ENCODE measurements around the gene CBX6.

CBX6 gene

DNA sequence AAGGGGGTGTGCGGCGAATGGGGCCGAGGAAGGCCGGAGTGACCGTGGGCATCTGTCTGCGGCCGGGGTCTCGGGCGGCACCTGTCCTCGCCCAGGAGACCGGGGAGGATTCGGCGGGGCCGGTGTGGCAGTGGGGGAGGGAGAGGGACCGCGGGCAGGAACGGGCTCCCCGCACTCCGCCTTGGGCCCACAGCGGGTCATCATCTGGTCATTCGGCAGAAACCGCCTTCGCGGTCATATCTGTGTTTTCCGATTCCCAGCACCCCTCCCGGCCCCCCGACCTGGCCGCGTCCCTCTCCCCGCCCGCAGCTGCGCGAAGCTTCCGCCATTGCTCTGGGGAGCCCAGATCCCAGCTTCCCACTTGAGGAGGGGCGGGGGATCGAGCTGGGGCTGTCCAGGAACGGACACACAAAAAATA, 824 bp upstream of the CBX6 start:
- DNase-seq, result peak; percentile 28

DNA sequence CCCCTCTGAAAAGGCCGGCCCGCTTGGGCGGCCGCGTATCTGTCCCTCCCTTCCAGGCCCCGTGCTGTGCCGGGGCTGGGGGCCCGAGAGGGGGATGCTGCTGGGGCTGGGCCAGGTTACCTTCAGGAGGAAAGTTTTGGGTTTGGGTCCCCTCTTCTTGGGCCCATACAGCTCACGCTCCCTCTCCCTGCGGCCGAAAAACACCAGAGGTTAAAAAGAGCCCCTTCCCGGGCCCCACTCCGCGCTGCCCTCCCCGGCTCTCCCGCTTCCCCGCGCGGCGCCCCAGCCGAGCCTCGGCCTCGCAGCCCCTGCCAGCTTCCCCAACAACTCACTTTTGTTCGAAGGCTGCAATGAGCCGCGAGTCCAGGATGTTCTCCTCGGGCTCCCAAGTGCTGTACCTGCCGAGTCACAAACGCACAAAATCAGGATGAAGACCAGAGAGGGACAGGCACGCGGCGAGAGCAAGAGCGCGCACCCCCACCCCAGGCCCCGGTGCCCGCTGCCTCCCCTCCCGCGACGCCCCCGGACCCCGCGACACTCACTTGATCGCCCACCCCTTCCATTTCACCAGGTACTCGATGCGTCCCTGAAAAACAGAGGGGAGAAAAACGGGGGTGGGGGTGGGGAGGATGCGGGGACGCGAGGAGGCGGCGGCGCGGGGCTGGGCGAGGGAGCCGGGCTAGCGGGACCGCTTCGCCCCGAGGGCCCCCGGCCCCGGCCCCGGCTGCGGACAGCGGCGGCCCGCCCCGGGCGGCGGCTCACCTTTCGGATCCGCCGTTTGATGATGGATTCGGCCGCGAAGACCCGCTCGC, 450 bp downstream of the CBX6 start:
- DNase-seq, result no peak

DNA sequence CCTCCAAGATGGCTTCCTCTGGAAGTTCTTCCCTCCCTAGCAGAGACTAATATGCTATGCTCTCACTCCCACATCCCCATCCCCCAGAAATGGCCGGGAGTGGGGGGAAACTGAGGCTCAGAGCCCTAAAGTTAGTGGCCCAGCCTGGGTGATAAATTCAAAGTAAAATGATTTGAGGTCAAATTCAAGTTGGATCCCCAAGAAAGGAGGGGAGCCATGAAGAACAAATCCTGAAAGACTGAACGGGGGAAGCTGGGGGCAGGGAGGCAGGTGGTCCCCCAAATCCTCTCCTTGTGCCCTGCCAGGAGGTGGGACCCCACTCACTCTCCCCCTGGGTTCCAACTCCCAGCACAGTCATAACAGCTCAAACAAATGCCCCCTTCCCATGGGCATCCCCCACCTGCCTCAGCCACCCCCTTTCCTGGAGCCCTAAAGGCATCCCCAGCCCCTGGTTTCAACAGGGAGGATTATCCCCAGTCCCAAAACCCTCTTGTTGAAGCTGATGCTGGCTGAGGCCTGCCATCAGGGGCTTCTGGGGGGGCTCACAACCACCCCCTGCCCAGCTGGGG, 1.1 kb downstream of the CBX6 start:
- DNase-seq, result no peak

DNA sequence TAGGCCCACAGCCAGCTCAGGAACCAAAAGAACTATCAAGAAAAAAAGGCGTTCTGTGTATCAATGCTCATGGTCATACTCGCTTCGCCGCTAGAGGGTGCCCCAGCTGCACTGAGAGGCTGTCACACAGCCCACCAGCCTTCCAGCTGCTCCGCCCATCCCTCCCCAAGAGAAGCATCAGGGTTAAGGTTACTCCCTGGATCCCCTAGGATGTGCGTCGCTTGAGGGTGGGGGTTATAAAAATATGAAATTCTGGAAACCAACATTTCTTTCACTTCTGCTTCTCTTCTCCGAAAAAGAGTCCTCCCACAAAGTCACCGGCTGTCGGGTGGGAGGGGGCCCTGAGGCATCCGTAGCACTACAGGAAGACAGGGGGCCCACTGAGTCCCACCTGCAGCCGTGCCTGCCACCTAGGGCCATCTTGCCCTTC, 1.7 kb downstream of the CBX6 start:
- peak; percentile 55 for DNase-seq

DNA sequence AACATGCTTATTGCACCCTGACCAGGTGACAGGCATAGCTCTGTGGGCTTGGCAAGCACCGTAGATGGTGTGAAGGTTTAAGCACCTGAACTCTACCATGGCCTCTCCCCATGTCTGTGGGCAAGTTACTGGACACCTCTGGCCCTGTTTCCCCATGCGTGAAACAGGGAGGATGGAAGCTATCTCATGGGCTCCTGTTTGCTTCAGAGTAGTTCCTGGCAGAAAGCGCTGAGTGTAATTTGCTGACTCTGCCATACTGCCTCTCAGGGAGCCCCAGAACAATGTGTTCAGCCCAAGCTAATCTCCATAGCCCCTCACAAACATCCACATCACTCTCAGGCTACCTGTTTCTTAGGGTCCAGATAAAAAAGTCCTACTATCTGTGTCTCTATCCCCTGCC, 2.4 kb downstream of the CBX6 start:
- DNase-seq, result no peak

DNA sequence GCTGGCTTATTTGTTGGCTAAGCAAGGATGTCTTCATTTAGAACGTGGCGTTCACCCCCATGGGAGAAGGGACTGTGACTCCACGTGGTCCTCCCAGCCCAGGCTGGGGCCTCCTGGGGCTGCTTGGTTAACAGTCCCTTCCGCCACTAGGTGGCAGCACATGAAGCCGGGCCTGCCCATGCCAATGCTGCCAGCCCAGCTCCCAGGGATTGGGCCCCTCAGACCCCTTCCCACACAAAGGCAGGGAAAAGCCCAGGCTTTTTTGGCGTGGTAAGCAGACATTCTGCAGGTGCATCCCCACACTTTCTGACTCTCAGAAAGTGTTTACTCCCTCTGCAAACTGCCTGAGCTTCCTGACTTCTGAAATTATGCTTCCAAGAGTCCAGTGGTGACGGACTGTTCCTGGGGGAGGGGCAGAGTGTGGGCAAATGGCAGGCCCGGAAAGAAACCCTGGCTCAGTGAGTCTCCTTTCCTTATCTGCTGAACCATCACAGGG, 3.1 kb downstream of the CBX6 start:
- DNase-seq, result no peak

DNA sequence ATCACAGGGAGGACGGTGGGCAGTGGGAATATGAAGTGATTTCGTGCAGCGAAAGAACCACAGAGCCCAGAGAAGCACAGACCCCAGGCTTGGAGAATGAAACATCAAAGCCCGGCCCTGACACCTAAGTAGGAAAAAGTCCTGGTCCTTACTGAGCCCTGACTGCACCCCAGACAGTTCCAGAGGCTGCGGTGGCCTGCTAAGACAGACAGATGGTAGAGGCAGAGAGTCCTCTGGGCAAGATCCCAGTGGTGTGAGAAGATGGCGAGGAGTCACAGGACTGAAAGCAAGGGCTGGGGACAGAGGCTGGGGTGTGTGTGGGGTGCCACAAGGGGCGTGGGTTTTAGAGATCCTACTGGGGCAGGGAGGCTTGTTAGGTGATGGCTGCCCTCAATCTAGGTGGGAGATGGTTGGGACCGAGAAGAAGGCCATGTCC, 3.7 kb downstream of the CBX6 start:
- DNase-seq, result no peak

DNA sequence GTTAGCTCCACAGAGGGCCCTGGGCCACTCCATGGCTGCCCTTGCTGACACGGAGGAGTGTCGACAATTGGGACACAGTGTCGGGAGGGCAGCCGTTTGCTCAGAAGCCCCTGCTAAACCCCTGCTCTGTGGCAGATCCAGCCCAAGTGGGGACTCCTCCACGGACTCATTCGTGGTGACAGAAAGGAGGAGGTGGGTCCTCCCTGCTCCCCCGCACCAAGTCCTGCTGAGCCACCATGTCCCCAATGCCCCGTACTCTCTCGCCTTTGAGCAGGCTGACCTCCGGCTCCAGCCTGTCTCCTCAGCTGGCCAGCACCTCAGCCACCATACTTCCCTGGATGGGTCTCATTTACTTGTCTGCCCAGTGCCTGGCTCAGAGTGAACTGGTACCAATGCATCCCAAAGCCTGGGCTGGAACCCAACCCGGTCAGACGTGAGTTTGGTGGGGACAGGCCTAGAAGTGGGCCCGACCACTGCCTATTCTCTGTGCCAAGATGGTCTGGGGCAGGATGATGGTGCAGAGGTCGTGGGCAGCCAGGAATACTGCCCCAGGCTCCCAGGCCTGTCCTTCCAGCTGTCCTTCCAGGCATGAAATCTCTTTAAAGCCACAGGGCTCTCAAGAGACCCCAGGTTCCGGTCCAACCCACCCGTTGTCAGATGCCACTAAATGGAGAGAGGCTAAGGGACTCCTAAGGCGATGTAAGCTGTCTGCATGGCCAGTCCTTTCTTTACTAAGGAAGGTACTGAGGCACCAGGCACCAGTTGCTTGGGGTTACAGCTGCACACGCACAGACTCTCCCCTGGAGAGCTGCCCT, 4.3 kb downstream of the CBX6 start:
- DNase-seq, result no peak

DNA sequence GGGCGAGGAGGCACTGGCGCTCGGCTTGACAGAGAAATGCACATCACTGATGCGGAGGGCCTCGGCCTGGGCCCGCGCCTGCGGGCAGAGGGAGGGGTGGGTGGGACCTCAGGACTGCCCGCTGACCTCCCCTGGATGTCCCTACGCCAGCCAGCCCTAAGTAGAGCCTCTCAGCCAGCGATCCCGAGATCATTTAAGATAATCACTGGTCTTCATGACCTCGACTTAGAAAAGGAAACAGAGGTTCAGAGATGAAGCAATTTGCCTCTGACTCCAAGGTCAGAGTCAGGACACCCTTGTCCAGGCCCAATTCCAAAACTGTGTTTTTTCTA, 4.9 kb downstream of the CBX6 start:
- DNase-seq, result no peak

DNA sequence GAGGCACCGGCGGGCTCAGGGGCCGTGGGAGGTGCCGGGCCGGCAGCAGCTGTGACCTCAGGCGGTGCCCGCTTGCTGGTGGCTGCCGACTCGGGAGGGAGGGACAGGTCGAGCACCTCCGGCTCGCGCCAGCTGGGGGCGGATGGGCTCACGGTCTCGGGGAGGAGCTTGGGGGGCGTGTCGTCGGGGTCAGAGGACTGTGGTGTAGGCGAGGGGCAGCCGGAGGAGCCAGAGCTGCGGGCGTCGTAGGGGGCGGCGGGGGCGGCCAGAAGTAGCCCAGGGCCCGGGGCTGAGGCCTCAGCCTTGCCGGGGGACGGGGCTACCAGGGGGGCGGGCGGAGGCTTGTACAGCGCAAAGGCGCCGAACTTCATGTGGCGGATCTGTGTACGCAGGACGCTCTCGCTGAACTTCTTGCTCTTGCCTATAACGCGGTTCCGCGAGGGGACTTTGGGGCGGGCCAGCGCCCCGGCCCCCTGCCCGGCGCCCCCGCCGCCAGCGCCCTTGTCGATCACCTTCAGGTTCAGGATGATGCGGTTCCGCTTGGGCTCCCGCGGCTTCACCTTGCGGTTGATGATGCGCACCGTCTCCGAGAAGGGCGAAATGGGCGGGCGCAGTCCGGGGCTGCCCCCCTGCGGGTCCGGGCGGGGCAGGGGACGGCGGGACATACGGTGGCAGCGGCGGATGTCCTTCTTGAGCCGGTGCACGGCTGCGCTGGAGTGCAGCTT, 5.5 kb downstream of the CBX6 start:
- no peak for DNase-seq

DNA sequence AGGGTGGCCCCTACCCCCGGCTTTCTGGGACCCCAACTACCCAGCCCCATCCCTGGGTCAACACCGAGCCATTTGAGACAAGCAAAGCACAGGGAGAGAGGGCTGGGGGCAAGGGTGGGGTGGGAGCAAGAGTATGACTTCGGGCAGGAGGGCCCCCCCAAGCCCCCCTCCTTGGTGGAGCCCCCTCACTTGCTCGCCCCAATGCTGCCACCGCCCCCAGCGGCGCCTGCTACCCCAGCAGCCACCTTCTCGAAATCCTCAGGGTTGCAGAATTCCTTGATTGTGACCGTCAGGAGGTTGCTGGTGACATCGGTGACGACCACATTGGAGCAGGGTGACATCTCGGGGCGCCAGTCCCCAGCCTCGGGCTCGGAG, 6.0 kb downstream of the CBX6 start:
- no peak for DNase-seq

DNA sequence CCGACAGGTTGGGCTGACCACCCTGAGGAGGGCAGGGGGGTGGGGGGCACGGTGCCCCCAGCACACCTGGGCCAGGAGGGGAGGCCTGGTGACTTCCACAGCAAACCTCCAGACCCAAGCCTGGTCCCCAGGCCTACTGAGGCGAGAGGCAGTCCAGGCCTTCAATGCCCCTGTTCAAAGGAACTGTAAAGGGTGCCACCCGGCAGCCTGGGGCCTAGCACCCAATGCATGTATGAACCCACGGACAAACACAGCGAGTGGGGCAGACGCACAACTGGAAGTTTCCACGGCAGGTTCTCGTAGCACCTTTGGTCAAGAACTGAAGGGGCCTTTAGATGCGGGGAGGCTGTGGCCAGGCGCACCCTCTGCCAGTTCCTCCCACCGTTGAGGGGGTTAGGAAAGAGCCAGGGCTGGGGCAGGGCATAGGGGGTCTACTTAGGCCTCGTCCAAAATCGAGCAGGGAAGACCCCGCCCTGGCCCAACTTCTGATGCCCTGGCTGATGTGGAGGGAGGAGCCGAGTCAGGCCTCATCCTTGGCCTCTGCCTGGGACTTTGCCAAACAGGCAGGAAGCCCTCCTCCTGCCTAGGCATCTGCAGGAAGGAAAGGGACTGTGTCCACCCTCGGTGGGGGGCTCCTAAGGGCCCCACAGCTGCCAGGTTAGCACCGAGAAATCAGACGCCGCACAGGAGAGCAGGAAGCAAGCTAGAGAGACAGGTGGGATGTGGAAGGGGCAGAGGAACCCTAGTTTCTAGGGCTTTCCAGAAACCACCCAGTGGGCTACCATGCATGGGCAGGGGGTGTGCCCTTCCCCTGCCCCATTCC, 6.6 kb downstream of the CBX6 start:
- no peak for DNase-seq

DNA sequence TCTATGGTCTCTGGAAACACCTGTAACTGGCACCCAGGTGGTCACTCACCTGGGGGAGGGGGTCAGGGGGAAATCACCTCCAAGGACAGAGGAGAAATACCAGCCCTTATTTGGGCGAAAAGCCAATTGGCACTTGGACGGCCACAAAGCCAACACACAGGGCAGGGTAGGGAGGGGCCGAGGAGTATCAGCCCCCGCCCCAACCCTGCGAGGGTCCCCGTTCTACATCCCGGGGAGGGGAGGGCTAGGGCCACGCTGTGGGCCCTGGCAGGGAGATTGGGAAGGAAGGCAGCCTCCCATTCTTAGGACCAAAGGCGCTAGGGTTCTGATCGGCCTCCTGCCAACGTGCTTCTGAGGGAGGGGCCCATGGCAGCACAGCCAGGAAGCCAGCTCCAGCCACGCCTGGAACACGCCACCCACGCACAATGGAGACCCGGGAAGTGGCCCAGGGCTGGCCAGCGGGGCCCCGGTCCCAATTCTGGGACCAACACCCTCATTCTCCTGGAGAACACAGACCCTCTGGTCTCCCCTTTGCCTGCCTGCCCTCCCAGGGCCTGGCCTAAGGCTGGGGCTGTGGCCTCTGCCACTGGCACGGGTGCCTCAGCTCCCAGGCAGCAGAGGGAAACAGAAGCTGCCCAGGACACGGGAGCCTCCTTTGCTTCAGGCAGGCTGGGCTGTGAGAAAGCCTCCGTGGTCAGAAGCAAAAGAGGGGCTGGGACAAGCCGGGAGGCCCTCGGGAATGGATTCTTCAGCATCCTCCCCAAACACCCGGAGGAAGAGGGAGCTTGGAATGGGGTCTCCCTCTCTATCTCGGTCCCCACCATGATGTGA, 7.4 kb downstream of the CBX6 start:
- no peak for DNase-seq

DNA sequence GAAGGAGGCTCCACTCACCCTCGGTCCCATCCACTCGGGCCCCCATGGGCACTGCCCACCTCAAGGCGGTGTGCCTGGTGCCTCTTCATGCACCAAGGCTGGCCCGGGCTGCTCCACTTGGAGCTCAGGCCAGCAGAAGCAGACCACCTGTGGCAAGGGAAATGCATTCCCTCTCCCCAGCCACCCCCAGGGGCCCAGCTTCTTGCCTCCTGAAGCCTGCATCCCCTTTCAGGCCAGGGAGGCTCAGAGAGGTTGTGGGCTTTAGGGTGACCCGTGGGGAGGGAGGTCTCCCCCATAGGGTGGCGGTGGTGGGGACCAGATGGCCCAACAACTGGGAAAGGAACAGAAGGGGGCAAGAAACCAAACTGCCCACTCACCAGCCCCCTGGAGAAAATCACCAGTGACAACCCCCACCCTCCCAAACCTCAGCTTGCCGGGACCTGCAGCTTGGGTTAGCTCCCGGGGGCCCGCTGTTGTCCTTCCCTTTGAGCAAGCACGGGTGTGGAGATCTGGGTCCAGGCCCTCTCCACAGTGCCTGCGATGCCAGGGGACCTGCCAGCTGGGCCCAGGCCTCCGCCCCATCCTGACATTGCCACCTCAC, 8.4 kb downstream of the CBX6 start:
- DNase-seq, result no peak

DNA sequence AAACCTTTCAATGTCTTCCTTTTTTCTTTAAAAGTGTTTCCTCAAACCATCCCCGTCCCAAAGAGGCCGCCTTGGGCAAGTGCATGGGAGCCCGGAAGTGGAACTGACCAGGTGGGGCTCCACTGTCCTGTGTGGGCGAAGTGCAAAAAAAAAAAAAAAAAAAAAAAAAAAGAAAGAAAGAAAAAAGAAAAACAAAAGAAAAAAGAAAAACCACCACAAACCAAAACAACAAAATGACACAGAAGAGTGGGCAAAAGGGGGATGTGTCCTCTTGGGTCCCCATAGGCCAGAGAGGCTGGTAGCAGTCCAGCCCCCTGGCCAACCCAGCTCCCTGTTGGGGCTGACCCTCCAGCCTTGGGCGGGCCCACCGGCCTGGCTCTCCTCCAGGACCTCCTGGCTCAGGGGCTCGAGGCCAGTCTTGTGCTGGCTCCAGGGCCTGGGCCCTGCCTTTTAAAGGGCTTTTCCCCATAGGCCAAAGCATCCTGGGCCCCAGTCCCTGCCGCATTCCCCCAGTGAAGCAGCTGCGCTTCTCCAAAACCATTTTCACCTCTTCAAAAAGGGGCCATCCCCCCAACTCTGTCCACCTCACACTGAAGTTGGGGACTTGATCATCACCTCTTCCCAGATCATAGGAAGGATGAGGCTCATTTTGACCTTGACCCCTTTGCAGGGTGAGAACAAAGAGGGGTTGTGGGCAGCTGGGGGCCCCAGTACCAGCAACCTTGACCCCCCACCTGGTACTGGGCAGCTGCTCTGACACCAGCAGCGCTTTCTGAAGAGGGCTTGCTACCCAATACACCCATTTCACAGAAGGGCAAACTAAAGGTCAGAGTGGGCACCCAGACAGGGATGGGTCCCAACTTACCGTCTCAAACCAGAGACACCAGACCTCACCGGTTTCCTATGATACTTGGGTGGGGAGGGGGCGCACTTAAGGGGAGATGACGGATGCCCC, 9.4 kb downstream of the CBX6 start:
- no peak for DNase-seq

DNA sequence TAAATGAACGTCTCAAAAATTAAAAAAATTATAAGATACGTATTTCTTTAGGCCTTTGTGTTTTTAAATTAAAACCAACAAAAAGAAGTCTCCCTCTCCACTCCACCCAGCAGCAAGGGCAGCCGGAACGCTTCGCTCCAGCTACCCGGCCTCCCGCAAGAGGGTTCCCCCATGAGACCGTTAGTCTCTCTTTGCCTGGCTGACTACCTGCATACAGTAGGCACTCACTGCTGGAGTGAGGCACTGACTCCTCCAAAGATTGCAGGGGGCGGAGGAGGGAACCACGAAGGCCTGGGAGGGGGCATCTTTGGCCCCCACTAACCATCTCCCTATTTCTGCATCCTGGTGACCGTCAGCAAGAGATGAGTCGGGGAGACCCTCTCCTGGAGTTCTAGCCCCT, 10.1 kb downstream of the CBX6 start:
- DNase-seq, result no peak

DNA sequence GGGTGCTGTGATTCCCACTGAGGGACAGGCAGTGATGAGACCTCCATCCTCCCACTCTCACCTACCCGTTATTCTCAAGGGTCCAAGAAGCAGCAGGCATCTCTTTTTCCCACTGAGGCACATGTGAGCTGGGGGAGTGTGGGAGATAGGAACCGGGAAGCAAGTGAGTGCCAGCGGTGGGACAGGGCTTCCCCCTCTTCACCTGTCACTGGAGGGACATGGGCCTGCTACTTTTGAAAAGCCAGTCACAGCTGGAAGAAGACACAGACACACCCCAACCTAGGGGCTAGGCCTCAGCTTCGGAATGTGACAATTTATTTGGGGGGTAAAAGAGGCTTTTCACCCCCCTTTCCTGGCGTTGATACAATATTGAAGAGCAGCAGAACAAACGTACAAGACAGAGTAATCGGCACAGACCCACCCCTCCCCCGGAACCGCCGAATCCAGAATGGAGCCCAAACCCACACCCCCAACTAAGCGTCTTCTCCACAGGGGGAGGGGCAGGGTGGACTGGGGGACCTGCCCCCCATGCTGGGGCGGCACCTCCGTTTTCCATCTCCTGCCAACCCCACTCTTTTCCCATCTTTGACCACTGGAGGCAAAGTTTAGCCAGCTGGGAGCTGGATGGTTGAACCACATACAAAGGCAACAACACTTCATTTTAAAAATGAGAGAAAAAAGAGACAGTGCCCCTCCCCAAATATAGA, 10.7 kb downstream of the CBX6 start:
- DNase-seq, result no peak

DNA sequence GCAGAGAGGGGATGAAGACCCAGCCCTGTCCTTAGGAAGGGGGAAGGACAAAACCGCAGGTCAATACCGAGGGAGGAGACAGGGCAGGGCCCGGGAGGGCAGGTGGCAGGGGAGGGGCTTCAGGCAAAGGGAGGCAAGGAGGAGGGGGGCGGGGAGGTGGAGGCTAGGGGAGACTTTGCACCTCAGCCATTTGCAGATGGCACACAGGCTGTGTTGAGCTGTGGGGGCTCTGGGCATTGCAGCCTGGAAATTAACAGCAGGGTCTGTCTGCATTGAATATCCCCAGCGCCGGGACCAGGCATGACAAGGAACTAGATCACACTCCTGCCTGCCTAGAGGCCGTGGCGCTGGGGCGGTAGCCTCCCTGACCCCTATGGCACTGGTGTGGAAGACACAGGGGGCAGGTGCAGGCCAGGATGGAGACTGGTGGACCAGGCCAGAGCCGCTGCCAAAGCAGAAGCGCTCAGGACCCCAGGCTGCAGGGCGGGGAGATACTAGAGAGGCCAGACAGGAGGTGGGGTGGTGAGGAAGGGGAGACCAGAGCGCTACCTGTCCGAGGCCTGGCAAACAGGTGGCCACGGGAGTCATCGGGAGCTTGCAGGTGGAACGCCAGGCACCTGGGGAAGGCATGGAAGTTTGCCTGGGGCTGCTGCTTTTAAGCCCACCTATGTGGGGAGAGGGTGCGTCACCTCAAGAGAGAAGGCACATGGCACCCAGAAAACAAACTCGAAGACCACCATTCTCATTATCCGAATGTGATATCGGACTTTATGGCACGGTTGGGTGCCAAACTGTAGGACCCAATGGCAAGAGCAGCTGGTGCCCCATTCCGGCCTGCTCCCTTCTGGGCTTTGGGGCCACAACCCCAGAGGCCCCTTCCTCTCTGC, 11.5 kb downstream of the CBX6 start:
- no peak for DNase-seq
